ENCODE results near the gene KCNK13. TPM values are rescaled to one million over a fixed set of nuclear protein-coding genes. Genes with fewer than 3 reads are reported as not detected.

KCNK13 gene
- polyA plus RNA-seq, 1 of the 3 experiments (the other 2 are of a cell fraction), result not detected

- DNase-seq, result peak; percentile 72
- TF ChIP-seq TEAD4 (IDR thresholded peaks at IDR 0.05; ENCODE audit: borderline replicate concordance, insufficient read depth) (0 out of 2 replicates have a peak, but pooled peaks have one; percentile 16), RAD21 (IDR thresholded peaks at IDR 0.05; ENCODE audit: low read length) (peak; percentile 40), FOXM1 (IDR thresholded peaks at IDR 0.05; ENCODE audit: low read depth) (no peak), JUND (IDR thresholded peaks at IDR 0.05) (no peak), SIN3A (IDR thresholded peaks at IDR 0.05; ENCODE audit: borderline replicate concordance, low read depth, low read length) (no peak), GABPA (IDR thresholded peaks at IDR 0.05; ENCODE audit: low read depth) (no peak), RCOR1 (IDR thresholded peaks at IDR 0.05; ENCODE audit: low read length) (peak; percentile 93), NFIC (IDR thresholded peaks at IDR 0.05; ENCODE audit: borderline replicate concordance) (no peak), TAF1 (IDR thresholded peaks at IDR 0.05; ENCODE audit: borderline replicate concordance, low read depth, low read length) (no peak), CHD2 (IDR thresholded peaks at IDR 0.05; ENCODE audit: low read length, partially characterized antibody) (peak; percentile 87), YY1 (IDR thresholded peaks at IDR 0.05; ENCODE audit: low read depth) (no peak), USF2 (IDR thresholded peaks at IDR 0.05; ENCODE audit: borderline replicate concordance, low read depth, low read length) (no peak), NRF1 (IDR thresholded peaks at IDR 0.05; ENCODE audit: low read depth, low read length) (no peak), IRF3 (IDR thresholded peaks at IDR 0.05; ENCODE audit: low read depth, low read length) (no peak), SMC3 (IDR thresholded peaks at IDR 0.05; ENCODE audit: low read depth, low read length) (no peak), RXRA (IDR thresholded peaks at IDR 0.05; ENCODE audit: borderline replicate concordance, low read depth) (no peak), GATA2 (CRISPR knock-in tag; IDR thresholded peaks at IDR 0.05) (peak; percentile 95), ELF1 (IDR thresholded peaks at IDR 0.05) (no peak), USF1 (IDR thresholded peaks at IDR 0.05; ENCODE audit: borderline replicate concordance, low read depth) (no peak), MEF2A (IDR thresholded peaks at IDR 0.05; ENCODE audit: borderline replicate concordance, low read depth) (no peak), TCF12 (IDR thresholded peaks at IDR 0.05) (peak; percentile 75), FOXJ3 (CRISPR knock-in tag; IDR thresholded peaks at IDR 0.05) (peak; percentile 99)
- TF ChIP-seq, protein P1, sequence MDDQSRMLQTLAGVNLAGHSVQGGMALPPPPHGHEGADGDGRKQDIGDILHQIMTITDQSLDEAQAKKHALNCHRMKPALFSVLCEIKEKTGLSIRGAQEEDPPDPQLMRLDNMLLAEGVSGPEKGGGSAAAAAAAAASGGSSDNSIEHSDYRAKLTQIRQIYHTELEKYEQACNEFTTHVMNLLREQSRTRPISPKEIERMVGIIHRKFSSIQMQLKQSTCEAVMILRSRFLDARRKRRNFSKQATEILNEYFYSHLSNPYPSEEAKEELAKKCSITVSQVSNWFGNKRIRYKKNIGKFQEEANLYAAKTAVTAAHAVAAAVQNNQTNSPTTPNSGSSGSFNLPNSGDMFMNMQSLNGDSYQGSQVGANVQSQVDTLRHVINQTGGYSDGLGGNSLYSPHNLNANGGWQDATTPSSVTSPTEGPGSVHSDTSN (IDR thresholded peaks at IDR 0.05), result peak; percentile 26; the same call in 1 of the 2 replicates
- TF ChIP-seq, protein P2, sequence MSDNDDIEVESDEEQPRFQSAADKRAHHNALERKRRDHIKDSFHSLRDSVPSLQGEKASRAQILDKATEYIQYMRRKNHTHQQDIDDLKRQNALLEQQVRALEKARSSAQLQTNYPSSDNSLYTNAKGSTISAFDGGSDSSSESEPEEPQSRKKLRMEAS (IDR thresholded peaks at IDR 0.05; ENCODE audit: low read depth), result no peak
- TF ChIP-seq, protein P3, sequence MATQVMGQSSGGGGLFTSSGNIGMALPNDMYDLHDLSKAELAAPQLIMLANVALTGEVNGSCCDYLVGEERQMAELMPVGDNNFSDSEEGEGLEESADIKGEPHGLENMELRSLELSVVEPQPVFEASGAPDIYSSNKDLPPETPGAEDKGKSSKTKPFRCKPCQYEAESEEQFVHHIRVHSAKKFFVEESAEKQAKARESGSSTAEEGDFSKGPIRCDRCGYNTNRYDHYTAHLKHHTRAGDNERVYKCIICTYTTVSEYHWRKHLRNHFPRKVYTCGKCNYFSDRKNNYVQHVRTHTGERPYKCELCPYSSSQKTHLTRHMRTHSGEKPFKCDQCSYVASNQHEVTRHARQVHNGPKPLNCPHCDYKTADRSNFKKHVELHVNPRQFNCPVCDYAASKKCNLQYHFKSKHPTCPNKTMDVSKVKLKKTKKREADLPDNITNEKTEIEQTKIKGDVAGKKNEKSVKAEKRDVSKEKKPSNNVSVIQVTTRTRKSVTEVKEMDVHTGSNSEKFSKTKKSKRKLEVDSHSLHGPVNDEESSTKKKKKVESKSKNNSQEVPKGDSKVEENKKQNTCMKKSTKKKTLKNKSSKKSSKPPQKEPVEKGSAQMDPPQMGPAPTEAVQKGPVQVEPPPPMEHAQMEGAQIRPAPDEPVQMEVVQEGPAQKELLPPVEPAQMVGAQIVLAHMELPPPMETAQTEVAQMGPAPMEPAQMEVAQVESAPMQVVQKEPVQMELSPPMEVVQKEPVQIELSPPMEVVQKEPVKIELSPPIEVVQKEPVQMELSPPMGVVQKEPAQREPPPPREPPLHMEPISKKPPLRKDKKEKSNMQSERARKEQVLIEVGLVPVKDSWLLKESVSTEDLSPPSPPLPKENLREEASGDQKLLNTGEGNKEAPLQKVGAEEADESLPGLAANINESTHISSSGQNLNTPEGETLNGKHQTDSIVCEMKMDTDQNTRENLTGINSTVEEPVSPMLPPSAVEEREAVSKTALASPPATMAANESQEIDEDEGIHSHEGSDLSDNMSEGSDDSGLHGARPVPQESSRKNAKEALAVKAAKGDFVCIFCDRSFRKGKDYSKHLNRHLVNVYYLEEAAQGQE (IDR thresholded peaks at IDR 0.05; ENCODE audit: low read depth, low read length), result no peak
- TF ChIP-seq, protein P4, sequence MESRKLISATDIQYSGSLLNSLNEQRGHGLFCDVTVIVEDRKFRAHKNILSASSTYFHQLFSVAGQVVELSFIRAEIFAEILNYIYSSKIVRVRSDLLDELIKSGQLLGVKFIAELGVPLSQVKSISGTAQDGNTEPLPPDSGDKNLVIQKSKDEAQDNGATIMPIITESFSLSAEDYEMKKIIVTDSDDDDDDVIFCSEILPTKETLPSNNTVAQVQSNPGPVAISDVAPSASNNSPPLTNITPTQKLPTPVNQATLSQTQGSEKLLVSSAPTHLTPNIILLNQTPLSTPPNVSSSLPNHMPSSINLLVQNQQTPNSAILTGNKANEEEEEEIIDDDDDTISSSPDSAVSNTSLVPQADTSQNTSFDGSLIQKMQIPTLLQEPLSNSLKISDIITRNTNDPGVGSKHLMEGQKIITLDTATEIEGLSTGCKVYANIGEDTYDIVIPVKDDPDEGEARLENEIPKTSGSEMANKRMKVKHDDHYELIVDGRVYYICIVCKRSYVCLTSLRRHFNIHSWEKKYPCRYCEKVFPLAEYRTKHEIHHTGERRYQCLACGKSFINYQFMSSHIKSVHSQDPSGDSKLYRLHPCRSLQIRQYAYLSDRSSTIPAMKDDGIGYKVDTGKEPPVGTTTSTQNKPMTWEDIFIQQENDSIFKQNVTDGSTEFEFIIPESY (IDR thresholded peaks at IDR 0.05; ENCODE audit: borderline replicate concordance, low read depth), result no peak
Measured at GRCh38 chr14:90159146-90159545, 97.4 kb downstream of the KCNK13 start.

More at GRCh38 chr14:90159146-90159545, 97.4 kb downstream of the KCNK13 start:
- ChIA-PET POLR2A (interaction anchor here (0.6 to 1.0 kb wide), 2 partner anchors 10 to 186 kb away, joined by 3 to 4 read pairs; no protein-coding TSS in a partner anchor), CTCF (interaction anchor here (0.6 to 2.0 kb wide), 4 partner anchors 75 to 355 kb away, joined by 3 to 5 read pairs (median 4); no protein-coding TSS in a partner anchor)
- Histone ChIP-seq H3K4me1 (ENCODE audit: control insufficient read depth in 1 of 2, insufficient read depth in 2 of 2, low read depth in 1 of 2, low read length in 1 of 2) (peaks cover 0 to 32% of the 10 kb centered on the region in 2 experiments; a peak in 2 of 4 replicates), H4K20me1 (ENCODE audit: insufficient read depth) (no peaks in the 10 kb centered on the region), H3K27me3 (ENCODE audit: insufficient read depth) (no peaks in the 10 kb centered on the region; the same call in 1 of the 2 replicates), H3K9me3 (no peaks in the 10 kb centered on the region), H3K9ac (no peak overlapping the region), H3K79me2 (ENCODE audit: insufficient read depth) (no peaks in the 10 kb centered on the region), H3K27ac (ENCODE audit: low read depth in 2 of 2, low read length in 1 of 2) (peak overlapping the region in 1 of 2 experiments; percentile 97; a peak in 2 of 4 replicates), H3K4me2 (no peak overlapping the region), H3K36me3 (replicated peaks in 1 of 2; ENCODE audit: control insufficient read depth in 1 of 2, insufficient read depth in 2 of 2, low read length in 1 of 2) (no peaks in the 10 kb centered on the region), H2AFZ (ENCODE audit: low read depth) (no peak overlapping the region), H3K9me2 (no peaks in the 10 kb centered on the region), H3K4me3 (ENCODE audit: low read depth in 2 of 2, low read length in 1 of 2) (no peak overlapping the region), H3F3A (replicated peaks; ENCODE audit: insufficient read depth) (no peaks in the 10 kb centered on the region)
- 4% methylated on average over 3 of the region's 3 CpGs for WGBS (ENCODE audit: low lambda C conversion rate)

Measured in SK-N-SH (cell line).